ENCODE data around the gene GPT2.

The GPT2 gene

GRCh38 chr16:46968063-46968435 is 83.9 kb downstream of the GPT2 start:
- DNase-seq (ENCODE audit: low read depth) = no peak

- no peak for DNase-seq (ENCODE audit: low read depth)
Observed at GRCh38 chr16:46970089-46970488, 85.9 kb downstream of the GPT2 start.

GRCh38 chr16:46971271-46971670 is 87.1 kb downstream of the GPT2 start:
- no peak for DNase-seq (ENCODE audit: low read depth)

GRCh38 chr16:46972429-46973206 is 88.5 kb downstream of the GPT2 start:
- DNase-seq (ENCODE audit: low read depth) = peak; percentile 13

DNA sequence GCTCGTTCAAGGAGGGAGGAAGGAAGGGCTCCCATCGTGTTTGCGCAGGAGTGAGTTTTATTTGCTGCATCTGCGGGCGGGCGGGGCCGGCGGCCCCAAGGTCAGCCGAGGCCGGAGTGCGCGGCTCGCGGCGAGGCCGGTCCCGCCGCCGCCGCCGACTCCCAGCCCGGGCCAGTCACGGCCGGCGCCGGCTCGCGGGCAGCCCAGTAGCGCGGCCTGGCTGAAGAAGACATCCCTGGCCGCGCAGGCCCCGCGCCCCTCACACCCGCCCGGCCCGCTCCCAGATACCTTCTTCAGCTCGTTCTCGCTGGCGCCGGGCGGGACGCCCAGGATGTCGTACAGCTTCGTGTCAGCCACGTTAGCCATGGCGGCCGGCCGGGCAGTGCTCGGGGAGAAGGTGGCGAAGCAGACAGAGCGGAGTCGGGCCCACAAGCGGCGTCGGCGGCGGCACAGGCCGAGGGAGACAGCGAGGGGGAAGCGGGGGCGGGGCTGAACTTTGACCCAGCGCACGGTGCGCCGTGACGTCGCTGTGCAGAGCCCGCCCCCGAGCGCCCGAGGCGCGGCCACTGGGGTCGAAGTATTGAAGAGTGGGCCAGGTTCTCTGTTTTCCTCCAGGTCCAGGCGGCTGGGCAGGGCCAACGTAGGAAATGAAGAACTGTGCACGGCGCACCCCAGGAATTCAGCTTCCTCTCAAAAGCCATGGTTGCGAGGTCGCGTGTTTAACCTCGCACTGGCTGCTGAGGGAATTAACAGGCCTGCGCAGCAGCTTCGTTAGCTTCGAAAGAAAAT is 89.2 kb downstream of the GPT2 start, which contains the start of gene DNAJA2:
TSS of gene DNAJA2 (minus strand) at position 468 of the 789 bp plus-strand sequence. CDS start at position 366, 102 bp downstream.
- peak; percentile 80 for DNase-seq (ENCODE audit: low read depth)

DNA sequence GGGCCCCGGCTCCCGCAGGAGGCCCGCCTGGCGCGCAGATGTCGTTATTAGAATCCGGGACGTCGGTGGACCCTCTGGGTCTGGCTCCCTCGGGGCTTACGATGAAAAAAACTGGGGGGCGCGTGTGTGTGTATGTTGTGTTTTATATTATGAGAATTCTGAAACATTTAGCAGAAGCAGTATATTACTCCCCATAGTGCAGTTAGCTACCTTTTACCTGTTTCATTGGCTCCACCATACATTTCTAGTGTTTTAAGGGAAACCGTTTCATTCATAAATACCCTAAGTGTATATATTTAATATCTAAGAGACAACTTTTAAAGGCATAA is 89.8 kb downstream of the GPT2 start:
- no peak for DNase-seq (ENCODE audit: low read depth)

- no peak for DNase-seq (ENCODE audit: low read depth)
Observed at GRCh38 chr16:46974352-46974751, 90.2 kb downstream of the GPT2 start.

DNA sequence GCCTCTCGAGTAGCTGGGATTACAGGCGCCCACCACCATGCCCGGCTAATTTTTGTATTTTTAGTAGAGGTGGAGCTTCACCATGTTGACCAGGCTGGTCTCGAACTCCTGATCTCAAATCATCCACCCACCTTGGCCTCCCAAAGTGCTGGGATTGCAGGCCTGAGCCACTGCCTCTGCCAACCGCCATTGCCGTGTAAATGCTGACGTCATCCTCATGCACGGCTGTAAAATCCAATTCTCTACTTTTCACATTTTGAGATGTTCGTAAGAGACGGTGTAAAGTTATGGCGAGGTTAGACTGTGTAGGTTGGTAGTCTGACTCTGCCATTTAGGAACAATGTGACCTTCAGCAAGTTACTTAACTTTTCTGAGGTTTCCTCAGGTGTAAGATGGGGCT is 91.0 kb downstream of the GPT2 start:
- DNase-seq (ENCODE audit: low read depth) = no peak

- DNase-seq (ENCODE audit: low read depth) = no peak
Observed at GRCh38 chr16:46975908-46976470, 91.8 kb downstream of the GPT2 start.

DNA sequence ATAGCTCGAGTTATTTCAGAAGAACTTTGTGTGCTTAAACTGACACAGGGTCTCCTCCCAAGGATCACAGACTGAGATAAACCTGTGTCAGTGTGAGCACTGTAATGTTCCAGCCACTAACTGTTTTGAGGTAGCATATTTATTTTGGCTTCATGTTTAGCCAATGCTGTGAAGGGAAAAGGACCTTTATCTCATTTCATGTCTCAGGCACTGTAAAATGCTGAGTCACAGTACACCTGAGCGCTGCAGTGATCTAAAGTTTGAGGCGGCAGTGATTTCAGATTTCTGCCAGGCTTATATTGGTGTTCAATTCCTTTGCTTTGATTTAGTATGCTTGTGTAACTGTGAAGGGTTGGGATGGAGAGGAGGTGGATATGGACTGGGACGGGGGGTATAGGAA is 92.4 kb downstream of the GPT2 start:
- DNase-seq (ENCODE audit: low read depth) = no peak

All from T-helper 22 cell (primary cell).